Endothelial cell of umbilical vein (primary cell): ENCODE data around the gene TRAPPC12. TPM values are rescaled to one million over a fixed set of nuclear protein-coding genes. Genes with fewer than 3 reads are reported as not detected.

Source experiments
- BruUV-seq: library from RNA; stranded (reverse); fragments of 400-500 nt; replicated peaks from 2 replicates; lab custom pipeline; 2021; lab: Mats Ljungman, UMichigan
- CTCF ChIA-PET: fragments of 300-600, 350-600 bp; sonication (Branson Sonifier 250); formaldehyde crosslinking; loops from one replicate; lab custom pipeline; 2021; ENCODE audit warnings: antibody characterized with exemption, inconsistent platforms; lab: Charles Lee
- POLR2A ChIA-PET: fragments of 300-600, 350-600 bp; sonication (Branson Sonifier 250); formaldehyde crosslinking; loops from one replicate; lab custom pipeline; 2021; ENCODE audit warnings: antibody characterized with exemption, inconsistent platforms; lab: Charles Lee
- DNase-seq: peaks from one replicate; pipeline ENCODE4 v3.0.0-alpha.2; 2011; ENCODE audit warnings: low read depth, low spot score
- FAIRE-seq: peaks from 2 replicates; lab custom pipeline; 2011; peaks lifted over from hg19 to GRCh38; lab: Jason Lieb, UNC
- H2AFZ ChIP-seq: 2 replicates; pipeline ENCODE4 v1.6.0; 2012; ENCODE audit warnings: low read depth, low read length, control low read depth, inconsistent platforms
- H3K27ac ChIP-seq: 2 replicates; pipeline ENCODE4 v1.5.1; 2011; ENCODE audit warnings: low read depth, mild to moderate bottlenecking, control low read depth, low read length, moderate library complexity; ENCODE audit not compliant: insufficient read depth
- H3K27me3 ChIP-seq, 2 experiments: 2 replicates each; pipeline versions ENCODE4 v1.6.0 to v1.6.1; 2011; ENCODE audit warnings: low read length in 2 of 2, mixed read lengths in 1 of 2; ENCODE audit not compliant: control insufficient read depth in 2 of 2, insufficient read depth in 2 of 2
- H3K36me3 ChIP-seq, 2 experiments: 2 replicates in 1 of 2; 3 replicates in 1 of 2; pipeline ENCODE4 v1.5.1; 2011; ENCODE audit warnings: low read length in 2 of 2, mild to moderate bottlenecking in 1 of 2, moderate library complexity in 1 of 2; ENCODE audit not compliant: control insufficient read depth in 2 of 2, insufficient read depth in 2 of 2; ENCODE audit errors: extremely low read depth in 1 of 2
- H3K4me1 ChIP-seq: 3 replicates; pipeline ENCODE4 v1.5.1; 2011; ENCODE audit warnings: mild to moderate bottlenecking, low read length; ENCODE audit not compliant: control insufficient read depth, insufficient read depth; ENCODE audit errors: extremely low read depth
- H3K4me2 ChIP-seq: 2 replicates; pipeline ENCODE4 v1.6.1; 2011; ENCODE audit warnings: low read length, control low read depth, mixed read lengths; ENCODE audit not compliant: insufficient read depth
- H3K4me3 ChIP-seq, 3 experiments: fragments of 200-600 bp in 1 of 3; sonication (generic), shearing (Covaris generic) in 1 of 3; replicated peaks in 1 of 3; 2 replicates each; pipeline ENCODE4 v1.5.1; 2011 to 2016; ENCODE audit warnings: control low read depth in 3 of 3, low read length in 3 of 3, mild to moderate bottlenecking in 2 of 3, inconsistent platforms in 1 of 3, low read depth in 1 of 3, moderate library complexity in 1 of 3; ENCODE audit not compliant: insufficient read depth in 1 of 3
- H3K79me2 ChIP-seq: 2 replicates; pipeline ENCODE4 v1.6.0; 2012; ENCODE audit warnings: low read length, inconsistent platforms; ENCODE audit not compliant: control insufficient read depth, insufficient read depth
- H3K9ac ChIP-seq: replicated peaks from 2 replicates; pipeline ENCODE3; 2011; ENCODE audit warnings: low read length, control low read depth; ENCODE audit not compliant: insufficient read depth; ENCODE audit errors: extremely low read depth
- H3K9me1 ChIP-seq: replicated peaks from 3 replicates; pipeline ENCODE4 v1.6.0; 2011; ENCODE audit warnings: mild to moderate bottlenecking, low read length; ENCODE audit not compliant: control insufficient read depth, insufficient read depth; ENCODE audit errors: extremely low read depth
- H3K9me3 ChIP-seq: replicated peaks from 2 replicates; pipeline ENCODE4 v1.5.1; 2012; ENCODE audit warnings: low read length, inconsistent platforms; ENCODE audit not compliant: control insufficient read depth, insufficient read depth
- H4K20me1 ChIP-seq: replicated peaks from 2 replicates; pipeline ENCODE3; 2011; ENCODE audit warnings: mild to moderate bottlenecking, low read length; ENCODE audit not compliant: control insufficient read depth, insufficient read depth; ENCODE audit errors: extremely low read depth
- CTCF ChIP-seq, 2 donors: IDR thresholded peaks; 1 replicate in 1 of 2; 2 replicates in 1 of 2; pipeline ENCODE4 v1.5.1; 2011; ENCODE audit warnings: low read length in 2 of 2, mild to moderate bottlenecking in 2 of 2, moderate library complexity in 2 of 2, control low read depth in 1 of 2, inconsistent platforms in 1 of 2, low read depth in 1 of 2; ENCODE audit not compliant: insufficient read depth in 1 of 2; ENCODE audit errors: extremely low read depth in 1 of 2
- EZH2 ChIP-seq: IDR thresholded peaks from 2 replicates; pipeline ENCODE4 v1.6.1; 2012; ENCODE audit warnings: borderline replicate concordance, low read depth, mild to moderate bottlenecking, moderate library complexity, low read length, inconsistent platforms; ENCODE audit not compliant: severe bottlenecking
- FOS ChIP-seq: IDR thresholded peaks from 2 replicates; pipeline ENCODE4 v1.6.1; 2011; ENCODE audit warnings: mild to moderate bottlenecking, low read length, moderate library complexity, borderline replicate concordance; ENCODE audit not compliant: insufficient read depth
- GATA2 ChIP-seq: IDR thresholded peaks from 2 replicates; pipeline ENCODE4 v1.7.0; 2011; ENCODE audit warnings: low read depth, mild to moderate bottlenecking, moderate library complexity, mixed read lengths, low read length; ENCODE audit not compliant: insufficient read length, insufficient read depth
- JUN ChIP-seq: IDR thresholded peaks from 2 replicates; pipeline ENCODE4 v1.6.1; 2011; ENCODE audit warnings: borderline replicate concordance, low read depth; ENCODE audit not compliant: insufficient read length, insufficient read depth
- MYC ChIP-seq: IDR thresholded peaks from one replicate; pipeline ENCODE4 v1.6.1; 2011; ENCODE audit warnings: mild to moderate bottlenecking, low read depth, low read length
- POLR2A ChIP-seq: IDR thresholded peaks from 2 replicates; pipeline ENCODE4 v1.6.1; 2012; ENCODE audit warnings: low read depth, mild to moderate bottlenecking, control low read depth, low read length
- POLR2AphosphoS5 ChIP-seq: IDR thresholded peaks from 2 replicates; pipeline ENCODE4 v1.6.1; 2012; ENCODE audit warnings: low read depth, mild to moderate bottlenecking, control low read depth, low read length, moderate library complexity; ENCODE audit not compliant: insufficient read depth
- dilution Hi-C: fragments of 300-500 bp; cut with MboI; formaldehyde crosslinking; loops from one replicate; pipeline ENCODE4 v1.15.0; 2019; ENCODE audit warnings: low sequenced_read_pairs; ENCODE audit not compliant: extremely low pct_ligation_motif_present
- intact Hi-C: fragments of 100-400 bp; cut with micrococcal nuclease; formaldehyde crosslinking; loops from one replicate; pipeline ENCODE4 v1.10.0; 2022
- polyA plus RNA-seq, 4 experiments: library from polyadenylated mRNA; depleted of rRNA in 3 of 4; stranded (reverse) in 3 of 4; unstranded in 1 of 4; fragments of >200 nt; gene quantifications; 2 replicates each; pipeline versions ENCODE4 v1.2.1 to v1.2.3, GENCODE V29; 2011 to 2012; ENCODE audit warnings: missing spikeins in 1 of 4
- total RNA-seq: library from RNA; stranded (reverse); gene quantifications from 2 replicates; pipeline ENCODE4 v1.2.3, GENCODE V29; 2021
- TF ChIP-seq, protein P1 (sequence below): IDR thresholded peaks from 2 replicates; pipeline ENCODE4 v1.6.1; 2011; ENCODE audit not compliant: insufficient read depth, insufficient read length

TRAPPC12 gene
- total and polyA plus RNA-seq, 2 donors (not counting 3 experiments of a cell fraction or from before 2014, with no cell fraction given): 47.5 to 81.5 TPM

DNA sequence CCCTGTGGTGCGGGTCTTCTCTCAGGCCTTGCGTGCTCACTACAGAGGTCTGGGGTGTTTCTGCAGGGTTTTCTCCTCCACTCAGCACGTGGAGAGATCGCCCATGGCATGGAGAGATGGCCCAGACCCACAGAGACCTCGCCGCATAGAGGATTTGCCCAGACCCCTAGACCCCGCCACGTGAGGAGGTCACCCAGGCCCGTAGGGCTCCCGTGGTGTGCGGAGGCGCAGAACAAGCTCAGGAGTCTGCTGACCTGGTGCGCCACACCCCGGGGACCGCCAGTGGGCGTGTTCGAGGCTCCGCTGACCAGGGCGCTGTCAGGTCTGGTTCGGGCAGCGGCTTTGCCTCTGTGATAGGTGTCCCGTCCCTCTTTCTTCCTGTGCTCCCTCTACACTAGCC, 75.3 kb downstream of the TRAPPC12 start:
- Histone ChIP-seq H3K9ac (no peak overlapping the region), H3K27ac (no peak overlapping the region), H3K9me1 (no peaks in the 10 kb centered on the region), H2AFZ (no peak overlapping the region), H3K4me2 (no peak overlapping the region), H3K79me2 (no peaks in the 10 kb centered on the region), H3K27me3 (no peaks in the 10 kb centered on the region), H3K36me3 (peaks cover 2 to 10% of the 10 kb centered on the region in 2 experiments), H3K9me3 (no peaks in the 10 kb centered on the region), H4K20me1 (no peaks in the 10 kb centered on the region), H3K4me3 (no peak overlapping the region), H3K4me1 (peaks cover 3% of the 10 kb centered on the region)
- CTCF ChIA-PET: no interaction called here
- no TSS peak for BruUV-seq
- FAIRE-seq (no peak), DNase-seq (no peak)
- intact Hi-C loops (no loop called here), dilution Hi-C loops (no loop called here)
- POLR2A ChIA-PET: no interaction called here
- TF ChIP-seq JUN (no peak), FOS (no peak), POLR2A (no peak), POLR2AphosphoS5 (no peak), MYC (no peak), CTCF (IDR thresholded peaks at IDR 0.05; ENCODE audit: extremely low read depth in 1 of 2, insufficient read depth in 1 of 2, low read depth in 1 of 2, low read length in 2 of 2) (no peak), EZH2 (no peak), GATA2 (no peak)
- TF ChIP-seq, protein P1, sequence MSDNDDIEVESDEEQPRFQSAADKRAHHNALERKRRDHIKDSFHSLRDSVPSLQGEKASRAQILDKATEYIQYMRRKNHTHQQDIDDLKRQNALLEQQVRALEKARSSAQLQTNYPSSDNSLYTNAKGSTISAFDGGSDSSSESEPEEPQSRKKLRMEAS: no peak
